Hair follicle dermal papilla cell (primary cell): Measurements from ENCODE around the gene RAB13. TPM values are rescaled to one million over a fixed set of nuclear protein-coding genes. Genes with fewer than 3 reads are reported as not detected.

Experiments used
- small RNA-seq: library from RNA; depleted of rRNA; stranded (forward); fragments of <200 nt; gene quantifications from one replicate; pipeline ENCODE3, GENCODE V24; 2012
- total RNA-seq: library from RNA; depleted of rRNA; stranded (reverse); fragments of >200 nt; gene quantifications from 2 replicates; pipeline ENCODE4 v1.2.3, GENCODE V29; 2012

The RAB13 gene
- 45.1 and 57.0 TPM in 2 replicates for total RNA-seq

GRCh38 chr1:153985941-153986761 is at the start of gene RAB13:
TSS of gene RAB13 (minus strand) at chr1:153986339. CDS start at chr1:153986236, 103 bp downstream.

DNA sequence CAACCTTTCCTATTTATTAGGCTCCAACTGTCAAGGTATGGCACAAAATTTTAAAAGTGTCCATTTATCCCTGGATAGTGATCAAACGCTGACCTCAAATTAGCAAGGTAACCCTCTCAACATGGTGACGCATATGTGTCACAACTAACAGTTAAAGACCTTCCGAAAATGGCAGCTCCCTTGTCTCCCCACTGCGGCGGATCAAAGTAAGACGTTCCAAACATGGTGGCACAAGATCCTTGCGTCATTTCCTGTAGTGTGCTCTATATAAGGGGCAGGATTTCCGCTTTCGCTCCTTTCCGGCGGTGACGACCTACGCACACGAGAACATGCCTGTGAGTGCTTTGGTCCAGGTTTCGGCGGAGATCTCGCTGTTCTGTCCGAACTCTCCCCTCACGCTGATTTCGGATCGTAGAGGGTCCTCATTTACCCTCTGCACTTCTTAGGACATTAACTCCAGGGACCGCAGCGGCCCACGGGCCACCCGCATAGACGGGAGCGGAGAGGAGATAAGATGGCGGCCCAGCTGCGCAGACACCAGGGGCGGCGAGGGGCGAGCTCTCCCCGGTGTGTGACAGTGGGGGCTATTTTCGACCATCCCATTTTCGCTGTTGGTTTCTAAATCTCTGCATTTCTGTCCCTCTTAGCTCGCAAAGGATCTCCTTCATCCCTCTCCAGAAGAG is 4.5 kb upstream of the RAB13 start, which contains the start of gene RPS27:
RPS27 (plus strand) TSS at position 295 of the 683 bp plus-strand sequence; CDS start at position 330, 35 bp downstream.

GRCh38 chr1:153977250-153978240 is 8.6 kb downstream of the RAB13 start, which contains the start of gene JTB:
TSS of gene JTB (minus strand) at chr1:153977674. CDS start at chr1:153977252, 422 bp downstream.

DNA sequence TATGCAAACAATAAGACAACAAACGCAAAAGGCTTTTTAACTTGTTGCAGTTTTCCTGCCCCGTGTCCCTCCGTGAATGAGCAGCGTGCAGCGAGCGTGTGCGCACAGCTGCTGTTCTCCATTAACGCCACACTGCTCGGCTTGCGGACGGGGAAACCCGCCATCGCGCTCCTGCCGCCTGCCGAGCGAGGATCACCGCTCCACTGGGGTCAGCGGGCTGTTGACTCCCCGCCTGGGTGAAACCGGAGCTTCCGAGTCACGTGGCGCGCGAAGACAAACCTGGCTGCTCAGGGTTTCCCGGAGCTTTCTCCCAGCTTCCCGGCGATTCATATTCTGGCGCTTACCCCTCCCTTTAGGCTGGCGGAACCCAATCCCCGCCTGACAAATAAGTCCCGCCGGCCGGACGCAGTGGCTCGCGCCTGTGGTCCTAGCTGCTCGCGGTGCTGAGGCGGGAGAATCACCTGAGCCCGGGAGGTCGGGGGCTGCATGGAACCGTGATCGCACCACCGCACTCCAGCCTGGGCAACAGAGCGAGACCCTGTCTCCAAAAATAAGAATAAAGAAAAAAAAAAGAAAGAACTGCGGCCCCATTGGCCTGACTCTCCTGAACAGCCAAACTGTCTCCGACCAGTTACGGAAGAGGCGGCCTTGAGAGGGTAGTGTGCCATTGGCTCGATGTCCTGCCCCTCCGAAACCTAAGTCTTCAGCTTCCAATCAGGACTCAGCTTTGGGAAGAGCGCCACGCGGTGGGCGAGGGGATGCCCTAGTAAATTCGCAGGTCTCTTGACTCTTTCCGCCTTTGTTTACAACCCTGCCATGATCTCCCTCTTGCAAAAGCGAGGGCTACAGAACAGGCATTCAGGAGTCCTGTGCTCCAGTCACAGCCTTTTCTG is 18.8 kb downstream of the RAB13 start, which contains the start of gene CREB3L4:
CREB3L4 (plus strand) TSS at position 796 of the 893 bp plus-strand sequence. CDS start 624 bp downstream, outside the sequence.

GRCh38 chr1:153963030-153963849 is 22.9 kb downstream of the RAB13 start, which contains the start of gene SLC39A1:
TSS of gene SLC39A1 (minus strand) at chr1:153963537. CDS start at chr1:153962715, 822 bp downstream.

DNA sequence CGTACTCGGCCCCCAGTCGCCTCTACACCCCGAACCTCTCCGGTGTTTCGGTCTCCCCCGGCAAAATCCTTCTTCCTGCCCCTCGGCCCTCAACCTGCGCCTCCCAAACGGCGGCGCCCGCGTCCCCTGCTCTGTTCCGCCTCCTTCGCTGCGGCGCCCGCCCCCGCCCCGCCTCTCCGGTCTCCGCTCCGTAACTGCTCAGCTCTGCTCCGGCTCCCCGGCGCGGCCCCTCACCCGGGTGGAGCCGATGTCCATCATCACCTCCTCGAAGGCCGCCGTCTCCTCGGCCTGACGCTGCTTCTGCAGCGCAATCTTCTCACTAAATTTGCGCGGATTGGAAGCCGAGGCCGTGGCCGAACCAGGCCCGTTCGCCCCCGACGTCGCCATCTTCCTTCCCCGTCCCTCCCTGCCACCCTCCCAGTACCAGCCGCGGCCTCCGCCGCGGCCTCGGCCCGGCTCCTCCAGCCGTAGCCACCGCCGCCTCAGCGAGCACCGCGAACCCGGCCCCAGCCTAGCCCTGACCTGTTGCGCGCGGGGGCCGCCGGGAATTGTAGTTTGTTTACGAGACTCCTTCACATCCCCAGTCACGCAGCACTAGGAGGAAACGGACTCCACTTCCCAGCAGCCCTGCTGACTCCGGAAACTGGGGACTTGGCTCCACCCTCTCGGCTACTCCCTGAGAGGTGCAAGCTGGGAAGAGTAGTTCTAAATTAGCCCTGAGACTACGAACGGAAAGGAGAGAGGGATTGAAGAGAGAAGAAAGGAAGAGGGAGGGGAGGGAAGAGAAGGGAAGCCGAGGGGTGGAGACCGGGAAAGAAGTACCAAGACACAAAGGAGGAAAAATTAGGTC is 27.8 kb downstream of the RAB13 start, which contains the start of gene CRTC2:
CRTC2 (minus strand) TSS at position 502 of the 850 bp plus-strand sequence; CDS start at position 387, 115 bp downstream.

GRCh38 chr1:153946622-153947241 is 39.4 kb downstream of the RAB13 start, which contains the start of gene DENND4B:
TSS of gene DENND4B (minus strand) at chr1:153946718. CDS start at chr1:153944374, 2,344 bp downstream.

Small RNA genes within 50 kb of the gene (small RNA-seq; reads per million reads assigned to genes)
- gene MIR6737: not detected

Other genes starting within 250 kb of the RAB13 start
- 9.5 and 14.3 TPM in 2 replicates for gene SLC27A3, start 210.9 kb downstream of the RAB13 start, total RNA-seq
- gene GATAD2B, start 63.4 kb downstream of the RAB13 start, total RNA-seq: 10.2 and 12.1 TPM in 2 replicates
- gene DENND4B, start 39.6 kb downstream of the RAB13 start, total RNA-seq: 21.6 and 33.1 TPM in 2 replicates
- 7.6 and 7.8 TPM in 2 replicates for gene CRTC2, start 27.7 kb downstream of the RAB13 start, total RNA-seq
- gene SLC39A1, start 22.8 kb downstream of the RAB13 start, total RNA-seq: 120 and 123 TPM in 2 replicates
- gene CREB3L4, start 18.4 kb downstream of the RAB13 start, total RNA-seq: 4.4 and 5.0 TPM in 2 replicates
- 96.4 and 102 TPM in 2 replicates for gene JTB, start 8.7 kb downstream of the RAB13 start, total RNA-seq
- 743 and 1,008 TPM in 2 replicates for gene RPS27, start 4.4 kb upstream of the RAB13 start, total RNA-seq
- gene NUP210L, start 168.7 kb upstream of the RAB13 start, total RNA-seq: 0.12 and 0.16 TPM in 2 replicates
- gene TPM3, start 205.8 kb upstream of the RAB13 start, total RNA-seq: 350 and 426 TPM in 2 replicates
- gene CFAP141, start 220.0 kb upstream of the RAB13 start, total RNA-seq: not detected in 2 replicates
- 126 and 137 TPM in 2 replicates for gene UBAP2L, start 234.6 kb upstream of the RAB13 start, total RNA-seq